ENCODE results near the gene RXRA. TPM values are rescaled to one million over a fixed set of nuclear protein-coding genes. Genes with fewer than 3 reads are reported as not detected.

RXRA gene
- total RNA-seq, 1 experiment from 2014 or later, result 29.9 TPM

DNA sequence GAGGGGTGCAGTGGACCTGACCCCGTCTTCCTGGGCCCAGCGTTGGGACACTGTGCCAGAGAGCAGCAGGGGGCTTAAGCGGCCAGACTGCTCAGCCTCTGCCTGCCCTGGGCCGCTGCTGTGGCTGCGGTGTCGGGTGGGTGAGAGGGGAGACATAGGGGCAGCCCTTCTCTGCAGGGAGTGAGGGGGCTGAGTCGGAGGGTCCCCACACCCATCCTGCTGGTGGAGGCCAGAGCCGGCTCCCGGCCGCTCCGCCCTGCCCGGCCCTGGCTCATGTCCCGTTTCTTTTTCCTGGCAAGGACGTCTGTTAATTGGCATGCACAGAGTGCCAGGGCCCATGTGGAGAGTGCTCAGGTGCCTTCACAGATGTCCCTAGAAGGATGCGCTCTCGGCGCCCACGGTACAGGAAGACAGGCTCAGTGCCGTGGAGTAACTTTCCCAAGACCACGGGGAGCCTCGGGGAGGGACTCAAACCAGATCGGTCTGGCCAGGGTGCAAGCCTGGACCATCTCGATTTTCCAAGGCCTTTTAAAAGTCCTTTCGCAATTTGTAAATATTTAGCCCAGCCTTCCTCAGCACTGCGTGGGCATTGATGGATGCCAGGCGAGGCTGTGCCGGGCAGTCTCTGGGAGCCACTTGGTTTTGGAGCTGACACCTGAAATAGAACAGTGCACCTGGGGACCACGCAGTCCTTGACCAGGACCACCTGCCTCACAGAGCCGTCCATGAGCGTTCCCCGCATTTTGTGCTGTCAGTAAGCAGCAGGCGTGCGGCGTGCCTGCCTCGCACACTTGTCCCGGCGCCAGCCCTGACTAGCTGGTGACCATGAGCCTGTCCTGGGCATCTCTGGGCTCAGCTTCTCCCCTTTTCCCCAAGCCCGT, 60.9 kb downstream of the RXRA start:
- H2BK120ac ChIP-seq (ENCODE audit: low read depth, low read length, poor library complexity, severe bottlenecking), result no peak overlapping the region
- H3K9ac ChIP-seq (ENCODE audit: extremely low read depth, insufficient read length, low read length), result no peak overlapping the region
- H3K27ac Mint-ChIP-seq, result no peak overlapping the region; a peak in 2 of 7 replicates
- H3K79me1 ChIP-seq (ENCODE audit: insufficient read depth, low read depth, low read length, poor library complexity, severe bottlenecking), result no peaks in the 10 kb centered on the region
- H3K79me2 ChIP-seq (ENCODE audit: insufficient read depth, low read length), result peaks cover 2% of the 10 kb centered on the region; the same call in 1 of the 2 replicates
- H3K9me3 ChIP-seq (ENCODE audit: control insufficient read depth, low read depth, low read length), result no peaks in the 10 kb centered on the region
- H3K27me3 ChIP-seq (ENCODE audit: insufficient read depth, low read length), result no peaks in the 10 kb centered on the region
- H2AFZ ChIP-seq (ENCODE audit: low read length), result no peak overlapping the region
- H3K23ac ChIP-seq (ENCODE audit: insufficient read length, low read depth, low read length), result no peak overlapping the region
- H2BK12ac ChIP-seq (ENCODE audit: insufficient read length, low read depth, low read length), result no peak overlapping the region
- no peak overlapping the region for H3K18ac ChIP-seq (ENCODE audit: insufficient read length, low read depth, low read length)
- H3K56ac ChIP-seq (ENCODE audit: insufficient read length, low read depth, low read length), result no peak overlapping the region
- no peak for DNase-seq
- no CpG with 5 or more reads among the region's 38 CpGs for WGBS (ENCODE audit: extremely low coverage, insufficient read length, low lambda C conversion rate)
- H3K4me2 ChIP-seq (ENCODE audit: insufficient read depth, insufficient read length, low read length), result no peak overlapping the region
- no peaks in the 10 kb centered on the region for H3K4me1 ChIP-seq (ENCODE audit: insufficient read depth, low read length)
- H4K20me1 ChIP-seq (ENCODE audit: control insufficient read depth, insufficient read depth, insufficient read length), result no peaks in the 10 kb centered on the region
- H4K5ac ChIP-seq (ENCODE audit: insufficient read length, low read depth, low read length), result no peak overlapping the region
- no peak overlapping the region for H2AK5ac ChIP-seq (ENCODE audit: insufficient read length, low read length)
- no peak overlapping the region for H2BK5ac ChIP-seq (ENCODE audit: insufficient read length, low read length)
- H2BK15ac ChIP-seq (ENCODE audit: low read depth, low read length), result no peak overlapping the region
- H3T11ph ChIP-seq (ENCODE audit: low read length), result no peak overlapping the region
- no peaks in the 10 kb centered on the region for H3K23me2 ChIP-seq (ENCODE audit: insufficient read length, low read depth, low read length, poor library complexity, severe bottlenecking)
- no peaks in the 10 kb centered on the region for H3K27me3 Mint-ChIP-seq (ENCODE audit: low read depth)
- H3K14ac ChIP-seq (ENCODE audit: insufficient read depth, low read length), result no peak overlapping the region; the same call in 1 of the 2 replicates
- H3K4me3 Mint-ChIP-seq, result no peak overlapping the region
- TF ChIP-seq, protein P1, sequence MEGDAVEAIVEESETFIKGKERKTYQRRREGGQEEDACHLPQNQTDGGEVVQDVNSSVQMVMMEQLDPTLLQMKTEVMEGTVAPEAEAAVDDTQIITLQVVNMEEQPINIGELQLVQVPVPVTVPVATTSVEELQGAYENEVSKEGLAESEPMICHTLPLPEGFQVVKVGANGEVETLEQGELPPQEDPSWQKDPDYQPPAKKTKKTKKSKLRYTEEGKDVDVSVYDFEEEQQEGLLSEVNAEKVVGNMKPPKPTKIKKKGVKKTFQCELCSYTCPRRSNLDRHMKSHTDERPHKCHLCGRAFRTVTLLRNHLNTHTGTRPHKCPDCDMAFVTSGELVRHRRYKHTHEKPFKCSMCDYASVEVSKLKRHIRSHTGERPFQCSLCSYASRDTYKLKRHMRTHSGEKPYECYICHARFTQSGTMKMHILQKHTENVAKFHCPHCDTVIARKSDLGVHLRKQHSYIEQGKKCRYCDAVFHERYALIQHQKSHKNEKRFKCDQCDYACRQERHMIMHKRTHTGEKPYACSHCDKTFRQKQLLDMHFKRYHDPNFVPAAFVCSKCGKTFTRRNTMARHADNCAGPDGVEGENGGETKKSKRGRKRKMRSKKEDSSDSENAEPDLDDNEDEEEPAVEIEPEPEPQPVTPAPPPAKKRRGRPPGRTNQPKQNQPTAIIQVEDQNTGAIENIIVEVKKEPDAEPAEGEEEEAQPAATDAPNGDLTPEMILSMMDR (conservative IDR thresholded peaks at IDR 0.05), result no peak
- no peak overlapping the region for H3K27ac ChIP-seq (ENCODE audit: insufficient read length, low read depth, low read length)
- no peak overlapping the region for H4K91ac ChIP-seq (ENCODE audit: insufficient read length, low read depth, low read length)
- no peak overlapping the region for H3K4ac ChIP-seq (ENCODE audit: low read depth, low read length)
- no peak overlapping the region for H4K8ac ChIP-seq (replicated peaks; ENCODE audit: insufficient read length, low read depth, low read length)
- H3K4me1 Mint-ChIP-seq, result peaks cover 0 to 8% of the 10 kb centered on the region in 2 experiments; a peak in 1 of 4 replicates
- H3K36me3 Mint-ChIP-seq (ENCODE audit: insufficient read depth in 1 of 3, low read depth in 3 of 3), result no peaks in the 10 kb centered on the region; a peak in 1 of 7 replicates
- H2BK20ac ChIP-seq (ENCODE audit: low read depth, low read length, poor library complexity, severe bottlenecking), result no peak overlapping the region
- H3K9me3 Mint-ChIP-seq, result no peaks in the 10 kb centered on the region
